Fibroblast of lung (primary cell): ENCODE results near the gene HAPLN1. TPM values are rescaled to one million over a fixed set of nuclear protein-coding genes. Genes with fewer than 3 reads are reported as not detected.

ENCODE experiments used
- DNase-seq, 2 donors: peaks; one replicate each; pipeline versions ENCODE4 v3.0.0 to v3.0.0-alpha.2; 2010; ENCODE audit warnings: low read depth in 2 of 2
- H2AFZ ChIP-seq: 2 replicates; pipeline ENCODE4 v1.5.1; 2012; ENCODE audit warnings: low read length, control low read depth, inconsistent platforms
- H3K27ac ChIP-seq: 2 replicates; pipeline ENCODE4 v1.5.1; 2011; ENCODE audit warnings: low read length, control low read depth; ENCODE audit not compliant: insufficient read depth
- H3K27me3 ChIP-seq: 2 replicates; pipeline ENCODE4 v1.5.1; 2011; ENCODE audit warnings: mild to moderate bottlenecking, low read length; ENCODE audit not compliant: control insufficient read depth, insufficient read depth
- H3K36me3 ChIP-seq: 2 replicates; pipeline ENCODE4 v1.5.1; 2011; ENCODE audit warnings: low read length; ENCODE audit not compliant: control insufficient read depth, insufficient read depth
- H3K4me1 ChIP-seq: 2 replicates; pipeline ENCODE4 v1.5.1; 2011; ENCODE audit warnings: low read length; ENCODE audit not compliant: control insufficient read depth, insufficient read depth; ENCODE audit errors: extremely low read depth
- H3K4me2 ChIP-seq: 2 replicates; pipeline ENCODE4 v1.5.1; 2011; ENCODE audit warnings: low read length, control low read depth; ENCODE audit not compliant: insufficient read depth; ENCODE audit errors: extremely low read depth
- H3K4me3 ChIP-seq, 4 experiments: fragments of 200-600 bp in 1 of 4; sonication (generic) in 1 of 4; replicated peaks in 1 of 4; 2 replicates each; pipeline ENCODE4 v1.5.1; 2011 to 2016; ENCODE audit warnings: low read length in 4 of 4, low read depth in 3 of 4, mild to moderate bottlenecking in 3 of 4, control low read depth in 2 of 4, inconsistent platforms in 1 of 4, mixed read lengths in 1 of 4; ENCODE audit not compliant: insufficient read depth in 1 of 4; ENCODE audit errors: control extremely low read depth in 1 of 4
- H3K79me2 ChIP-seq: 2 replicates; pipeline ENCODE4 v1.5.1; 2012; ENCODE audit warnings: mild to moderate bottlenecking, low read length, inconsistent platforms; ENCODE audit not compliant: control insufficient read depth, insufficient read depth
- H3K9ac ChIP-seq: 2 replicates; pipeline ENCODE4 v1.5.1; 2011; ENCODE audit warnings: mild to moderate bottlenecking, low read length, control low read depth; ENCODE audit not compliant: insufficient read depth
- H3K9me3 ChIP-seq: 2 replicates; pipeline ENCODE4 v1.5.1; 2012; ENCODE audit warnings: low read depth, low read length; ENCODE audit not compliant: control insufficient read depth, insufficient read depth
- H4K20me1 ChIP-seq: 2 replicates; pipeline ENCODE4 v1.5.1; 2011; ENCODE audit warnings: low read length; ENCODE audit not compliant: control insufficient read depth, insufficient read depth; ENCODE audit errors: extremely low read depth
- CTCF ChIP-seq, 2 donors: IDR thresholded peaks in 1 of 2; conservative IDR thresholded peaks in 1 of 2; 1 replicate in 1 of 2; 2 replicates in 1 of 2; pipeline ENCODE4 v1.5.1; 2011 to 2012; ENCODE audit warnings: low read length in 2 of 2, control low read depth in 1 of 2, inconsistent platforms in 1 of 2, low read depth in 1 of 2, mild to moderate bottlenecking in 1 of 2
- EZH2 ChIP-seq: IDR thresholded peaks from 2 replicates; pipeline ENCODE4 v1.5.1; 2012; ENCODE audit warnings: low read length, control low read depth, mild to moderate bottlenecking; ENCODE audit errors: missing control alignments
- polyA plus RNA-seq, 2 donors: library from polyadenylated mRNA; depleted of rRNA in 1 of 2; stranded (reverse) in 1 of 2; unstranded in 1 of 2; fragments of >200 nt; gene quantifications; 2 replicates each; pipeline ENCODE4 v1.2.1, GENCODE V29; 2011 to 2012; ENCODE audit warnings: missing spikeins in 1 of 2
- total RNA-seq: library from RNA; depleted of rRNA; stranded (reverse); fragments of >200 nt; gene quantifications from 2 replicates; pipeline ENCODE4 v1.2.1, GENCODE V29; 2014

HAPLN1 gene
- total and polyA plus RNA-seq, 2 donors (not counting 1 experiment from before 2014, with no cell fraction given), result 0.17 to 7.7 TPM

DNA sequence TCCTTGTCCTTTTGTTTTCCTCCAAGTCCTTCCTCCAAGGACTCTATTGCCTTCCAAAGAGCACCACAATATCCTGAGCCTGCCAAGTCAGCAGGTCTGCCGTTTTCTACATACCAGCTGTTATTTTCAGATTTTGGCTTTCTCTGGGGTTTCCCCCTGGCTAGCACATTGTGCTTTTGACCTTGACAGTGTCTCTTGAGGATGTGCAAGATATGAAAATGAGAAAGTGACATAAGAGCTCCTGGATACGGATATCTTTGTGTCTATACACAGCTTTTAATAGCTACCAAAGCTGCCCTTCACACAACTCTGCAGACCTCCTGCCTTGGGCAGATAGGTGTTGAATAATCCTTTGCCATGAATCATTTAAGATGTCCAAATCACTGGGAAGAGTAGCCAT is 67.0 kb downstream of the HAPLN1 start:
- Histone ChIP-seq H3K4me1 (no peaks in the 10 kb centered on the region), H3K9me3 (no peaks in the 10 kb centered on the region), H3K4me2 (no peak overlapping the region), H3K9ac (no peak overlapping the region), H3K27me3 (no peaks in the 10 kb centered on the region), H3K36me3 (no peaks in the 10 kb centered on the region), H3K4me3 (no peak overlapping the region), H3K27ac (no peak overlapping the region), H4K20me1 (no peaks in the 10 kb centered on the region), H3K79me2 (no peaks in the 10 kb centered on the region), H2AFZ (no peak overlapping the region)
- no peak for DNase-seq
- TF ChIP-seq EZH2 (no peak), CTCF (conservative IDR thresholded peaks at IDR 0.05 in 1 of 2, IDR thresholded peaks at IDR 0.05 in 1 of 2; ENCODE audit: low read depth in 1 of 2, low read length in 2 of 2) (no peak)

DNA sequence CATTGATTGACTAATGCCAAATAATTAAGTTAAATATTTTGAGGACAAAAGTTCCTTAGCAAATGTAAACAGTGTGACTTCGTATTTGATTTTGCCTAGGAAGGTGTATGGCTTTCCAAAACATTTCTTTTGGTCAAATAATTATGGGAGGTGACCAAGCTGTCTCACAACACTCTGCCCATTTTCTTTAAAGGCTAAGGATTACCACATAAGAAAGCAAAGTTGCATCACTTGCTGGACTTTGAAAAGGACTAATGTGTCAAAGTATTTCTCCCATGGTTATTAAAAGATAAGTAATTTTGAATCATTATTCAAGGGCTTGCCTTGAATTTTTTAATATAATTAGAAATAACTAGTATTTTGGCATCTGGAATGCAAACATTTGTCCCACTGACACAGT is 74.7 kb downstream of the HAPLN1 start:
- Histone ChIP-seq H3K4me2 (no peak overlapping the region), H4K20me1 (no peaks in the 10 kb centered on the region), H3K4me3 (no peak overlapping the region), H3K27me3 (no peaks in the 10 kb centered on the region), H2AFZ (no peak overlapping the region), H3K36me3 (no peaks in the 10 kb centered on the region), H3K27ac (no peak overlapping the region), H3K9me3 (no peaks in the 10 kb centered on the region), H3K9ac (no peak overlapping the region), H3K4me1 (no peaks in the 10 kb centered on the region), H3K79me2 (no peaks in the 10 kb centered on the region)
- peak in 1 of 2 donors; percentile 52 for DNase-seq
- TF ChIP-seq CTCF (conservative IDR thresholded peaks at IDR 0.05 in 1 of 2, IDR thresholded peaks at IDR 0.05 in 1 of 2; ENCODE audit: low read depth in 1 of 2, low read length in 2 of 2), result no peak
- TF ChIP-seq EZH2, result no peak

- Histone ChIP-seq H3K4me2 (no peak overlapping the region), H3K9me3 (no peaks in the 10 kb centered on the region), H3K27me3 (no peaks in the 10 kb centered on the region), H3K27ac (no peak overlapping the region), H4K20me1 (no peaks in the 10 kb centered on the region), H3K4me1 (no peaks in the 10 kb centered on the region), H2AFZ (no peak overlapping the region), H3K79me2 (no peaks in the 10 kb centered on the region), H3K4me3 (no peak overlapping the region), H3K36me3 (no peaks in the 10 kb centered on the region), H3K9ac (no peak overlapping the region)
- TF ChIP-seq EZH2 (no peak), CTCF (conservative IDR thresholded peaks at IDR 0.05 in 1 of 2, IDR thresholded peaks at IDR 0.05 in 1 of 2; ENCODE audit: low read depth in 1 of 2, low read length in 2 of 2) (no peak)
- DNase-seq, result no peak
These were observed 76.4 kb downstream of the HAPLN1 start for GRCh38 chr5:83644301-83644700.
